Epithelial cell of esophagus (primary cell): ENCODE data around the gene CDKAL1.

Experiments used
- DNase-seq: peaks from one replicate; pipeline ENCODE4 v3.0.0; 2010; ENCODE audit warnings: low read depth
- H3K4me3 ChIP-seq: 2 replicates; pipeline ENCODE4 v1.5.1; 2011; ENCODE audit warnings: mild to moderate bottlenecking, low read length, control low read depth
- CTCF ChIP-seq: IDR thresholded peaks from 2 replicates; pipeline ENCODE4 v1.5.1; 2011; ENCODE audit warnings: low read depth, mild to moderate bottlenecking, low read length, control low read depth, inconsistent platforms; ENCODE audit not compliant: insufficient read depth; ENCODE audit errors: missing control alignments

The CDKAL1 gene

GRCh38 chr6:20626165-20626564 lies 91.9 kb downstream of the CDKAL1 start:
- TF ChIP-seq CTCF, result no peak
- no peak for DNase-seq

DNA sequence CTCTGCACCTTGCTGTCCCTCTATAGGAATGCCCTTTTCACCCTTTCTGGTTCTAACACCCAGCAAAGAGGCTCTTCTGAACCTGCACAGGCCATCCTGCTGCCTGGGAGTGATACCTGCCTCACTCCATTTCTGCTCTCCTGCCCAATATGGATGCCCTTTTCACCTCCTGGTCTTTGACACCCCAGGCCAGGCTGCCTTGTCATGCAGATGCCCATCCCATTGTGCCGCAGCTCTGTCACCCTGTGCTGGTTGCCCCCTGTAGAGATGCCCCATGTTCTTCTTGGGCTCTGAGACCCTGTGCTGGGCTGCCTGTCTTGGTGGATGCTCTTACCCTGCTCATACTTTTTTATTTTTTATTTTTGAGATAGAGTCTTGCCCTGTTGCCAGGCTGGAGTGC lies 95.3 kb downstream of the CDKAL1 start:
- H3K4me3 ChIP-seq, result no peak overlapping the region
- no peak for TF ChIP-seq CTCF
- no peak for DNase-seq

More at GRCh38 chr6:20626165-20626564, 91.9 kb downstream of the CDKAL1 start:
- H3K4me3 ChIP-seq, result no peak overlapping the region

- TF ChIP-seq CTCF, result no peak
- no peak overlapping the region for H3K4me3 ChIP-seq
- DNase-seq, result no peak
Observed at GRCh38 chr6:20630136-20630535, 95.9 kb downstream of the CDKAL1 start.

GRCh38 chr6:20630617-20631548 lies 96.6 kb downstream of the CDKAL1 start:
- no peak overlapping the region for H3K4me3 ChIP-seq
- DNase-seq, result peak; percentile 66
- no peak for TF ChIP-seq CTCF

DNA sequence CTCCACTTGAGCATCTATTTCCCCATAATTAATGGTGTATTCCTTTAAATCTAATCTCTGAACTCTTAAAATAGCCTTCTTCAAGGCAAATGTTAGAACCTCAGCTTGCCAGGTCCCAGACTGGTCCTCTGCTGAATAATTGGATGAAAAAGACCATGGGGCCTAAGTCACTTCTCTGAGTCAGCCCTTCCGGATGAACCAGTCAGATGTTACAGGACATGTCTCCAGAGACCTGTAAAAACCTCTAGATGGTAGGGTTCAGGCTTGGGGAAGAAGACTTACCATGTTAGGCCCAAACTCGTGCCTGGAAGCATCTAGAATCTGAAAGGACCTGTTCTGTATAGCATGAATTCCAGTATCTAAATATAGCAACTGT lies 97.3 kb downstream of the CDKAL1 start:
- DNase-seq, result peak; percentile 11
- no peak for TF ChIP-seq CTCF
- H3K4me3 ChIP-seq, result no peak overlapping the region

DNA sequence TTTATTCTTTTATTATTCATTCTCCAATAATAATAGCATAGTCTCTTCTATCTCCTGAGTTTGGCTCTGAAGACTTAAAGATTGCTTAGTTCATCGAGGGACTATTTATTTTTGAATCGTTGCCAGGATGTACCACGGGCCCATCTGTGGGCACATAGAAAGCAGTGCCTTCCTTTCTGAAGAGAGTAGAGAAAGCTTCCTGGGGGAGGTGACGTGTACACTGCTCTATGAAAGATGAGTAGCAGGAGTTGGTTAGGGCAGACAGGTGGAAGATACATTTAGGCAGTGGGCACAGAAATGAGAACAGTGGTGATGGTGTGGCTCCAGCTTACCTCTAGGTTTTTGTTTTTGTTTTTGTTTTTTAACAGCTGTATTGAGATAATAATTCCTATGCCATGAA lies 98.4 kb downstream of the CDKAL1 start:
- DNase-seq, result no peak
- H3K4me3 ChIP-seq, result no peak overlapping the region
- TF ChIP-seq CTCF, result no peak
